Measurements from ENCODE around the gene LSS.

LSS gene

GRCh38 chr21:46159841-46160656 is 68.5 kb downstream of the LSS start:
- no peak for TF ChIP-seq POLR2AphosphoS5 (IDR thresholded peaks at IDR 0.05; ENCODE audit: borderline replicate concordance, low read depth, low read length)
- no peak for TF ChIP-seq FOXP2 (optimal IDR thresholded peaks at IDR 0.05; ENCODE audit: control extremely low read depth, extremely low read length, insufficient read depth)
- TF ChIP-seq EZH2 (IDR thresholded peaks at IDR 0.05) = no peak
- no peaks in the 10 kb centered on the region for H3K36me3 ChIP-seq (ENCODE audit: insufficient read depth, low read length)
- DNase-seq (ENCODE audit: low read depth, low spot score) = no peak
- H3K27ac ChIP-seq = no peak overlapping the region
- no peaks in the 10 kb centered on the region for H3K9me3 ChIP-seq (ENCODE audit: low read depth, low read length)
- H3K9ac ChIP-seq (ENCODE audit: insufficient read length) = no peak overlapping the region
- no peak overlapping the region for H3K4me3 ChIP-seq

GRCh38 chr21:46159390-46159789 is 69.2 kb downstream of the LSS start:
- H3K4me3 ChIP-seq = no peak overlapping the region
- no peaks in the 10 kb centered on the region for H3K36me3 ChIP-seq (ENCODE audit: insufficient read depth, low read length)
- no peaks in the 10 kb centered on the region for H3K9me3 ChIP-seq (ENCODE audit: low read depth, low read length)

GRCh38 chr21:46158666-46159300 is 69.8 kb downstream of the LSS start:
- TF ChIP-seq POLR2AphosphoS5 (IDR thresholded peaks at IDR 0.05; ENCODE audit: borderline replicate concordance, low read depth, low read length) (no peak), EZH2 (IDR thresholded peaks at IDR 0.05) (no peak), FOXP2 (optimal IDR thresholded peaks at IDR 0.05; ENCODE audit: control extremely low read depth, extremely low read length, insufficient read depth) (no peak)
- Histone ChIP-seq H3K4me3 (no peak overlapping the region), H3K36me3 (ENCODE audit: insufficient read depth, low read length) (no peaks in the 10 kb centered on the region), H3K9ac (ENCODE audit: insufficient read length) (no peak overlapping the region), H3K9me3 (ENCODE audit: low read depth, low read length) (no peaks in the 10 kb centered on the region), H3K27ac (no peak overlapping the region)
- DNase-seq (ENCODE audit: low read depth, low spot score) = no peak

More at GRCh38 chr21:46159390-46159789, 69.2 kb downstream of the LSS start:
- TF ChIP-seq POLR2AphosphoS5 (IDR thresholded peaks at IDR 0.05; ENCODE audit: borderline replicate concordance, low read depth, low read length) (no peak), FOXP2 (optimal IDR thresholded peaks at IDR 0.05; ENCODE audit: control extremely low read depth, extremely low read length, insufficient read depth) (no peak)
- H3K9ac ChIP-seq (ENCODE audit: insufficient read length) = no peak overlapping the region
- H3K27ac ChIP-seq = no peak overlapping the region
- DNase-seq (ENCODE audit: low read depth, low spot score) = no peak

GRCh38 chr21:46157987-46158451 is 70.6 kb downstream of the LSS start:
- DNase-seq (ENCODE audit: low read depth, low spot score) = no peak
- Histone ChIP-seq H3K4me3 (no peak overlapping the region), H3K27ac (no peak overlapping the region), H3K36me3 (ENCODE audit: insufficient read depth, low read length) (no peaks in the 10 kb centered on the region), H3K9me3 (ENCODE audit: low read depth, low read length) (no peaks in the 10 kb centered on the region), H3K9ac (ENCODE audit: insufficient read length) (no peak overlapping the region)
- TF ChIP-seq EZH2 (IDR thresholded peaks at IDR 0.05) (no peak), FOXP2 (optimal IDR thresholded peaks at IDR 0.05; ENCODE audit: control extremely low read depth, extremely low read length, insufficient read depth) (no peak), POLR2AphosphoS5 (IDR thresholded peaks at IDR 0.05; ENCODE audit: borderline replicate concordance, low read depth, low read length) (no peak)

- DNase-seq (ENCODE audit: low read depth, low spot score) = no peak
- Histone ChIP-seq H3K9ac (ENCODE audit: insufficient read length) (no peak overlapping the region), H3K4me3 (no peak overlapping the region), H3K9me3 (ENCODE audit: low read depth, low read length) (no peaks in the 10 kb centered on the region), H3K36me3 (ENCODE audit: insufficient read depth, low read length) (no peaks in the 10 kb centered on the region), H3K27ac (no peak overlapping the region)
- TF ChIP-seq FOXP2 (optimal IDR thresholded peaks at IDR 0.05; ENCODE audit: control extremely low read depth, extremely low read length, insufficient read depth) = no peak
- no peak for TF ChIP-seq EZH2 (IDR thresholded peaks at IDR 0.05)
- no peak for TF ChIP-seq POLR2AphosphoS5 (IDR thresholded peaks at IDR 0.05; ENCODE audit: borderline replicate concordance, low read depth, low read length)
Observed at GRCh38 chr21:46157396-46157986, 71.1 kb downstream of the LSS start.

- TF ChIP-seq EZH2 (IDR thresholded peaks at IDR 0.05) (no peak), FOXP2 (optimal IDR thresholded peaks at IDR 0.05; ENCODE audit: control extremely low read depth, extremely low read length, insufficient read depth) (no peak), POLR2AphosphoS5 (IDR thresholded peaks at IDR 0.05; ENCODE audit: borderline replicate concordance, low read depth, low read length) (no peak)
- Histone ChIP-seq H3K9ac (ENCODE audit: insufficient read length) (no peak overlapping the region), H3K27ac (no peak overlapping the region), H3K4me3 (no peak overlapping the region), H3K9me3 (ENCODE audit: low read depth, low read length) (no peaks in the 10 kb centered on the region), H3K36me3 (ENCODE audit: insufficient read depth, low read length) (no peaks in the 10 kb centered on the region)
- no peak for DNase-seq (ENCODE audit: low read depth, low spot score)
Observed at GRCh38 chr21:46156678-46157077, 71.9 kb downstream of the LSS start.

- TF ChIP-seq FOXP2 (optimal IDR thresholded peaks at IDR 0.05; ENCODE audit: control extremely low read depth, extremely low read length, insufficient read depth) (no peak), EZH2 (IDR thresholded peaks at IDR 0.05) (no peak), POLR2AphosphoS5 (IDR thresholded peaks at IDR 0.05; ENCODE audit: borderline replicate concordance, low read depth, low read length) (no peak)
- Histone ChIP-seq H3K27ac (no peak overlapping the region), H3K9ac (ENCODE audit: insufficient read length) (no peak overlapping the region)
Observed at GRCh38 chr21:46156378-46156645, 72.3 kb downstream of the LSS start.

GRCh38 chr21:46155514-46156377 is 72.8 kb downstream of the LSS start, which contains the start of gene FTCD:
Gene FTCD, minus strand, starts transcription at chr21:46155579. Its CDS starts 56 bp downstream, at chr21:46155523.
- no peak within 1 kb of the TSS for H3K4me3 ChIP-seq
- H3K27ac ChIP-seq = no peak within 1 kb of the TSS
- no peak within 1 kb of the TSS for H3K9ac ChIP-seq (ENCODE audit: insufficient read length)
- no peaks in the 10 kb centered on the region for H3K9me3 ChIP-seq (ENCODE audit: low read depth, low read length)
- TF ChIP-seq EZH2 (IDR thresholded peaks at IDR 0.05) (no peak), FOXP2 (optimal IDR thresholded peaks at IDR 0.05; ENCODE audit: control extremely low read depth, extremely low read length, insufficient read depth) (no peak), POLR2AphosphoS5 (IDR thresholded peaks at IDR 0.05; ENCODE audit: borderline replicate concordance, low read depth, low read length) (no peak)
- no peak for DNase-seq (ENCODE audit: low read depth, low spot score)
- no peaks in the 10 kb centered on the region for H3K36me3 ChIP-seq (ENCODE audit: insufficient read depth, low read length)

More at GRCh38 chr21:46156378-46156645, 72.3 kb downstream of the LSS start:
- Histone ChIP-seq H3K36me3 (ENCODE audit: insufficient read depth, low read length) (no peaks in the 10 kb centered on the region), H3K4me3 (no peak overlapping the region), H3K9me3 (ENCODE audit: low read depth, low read length) (no peaks in the 10 kb centered on the region)
- DNase-seq (ENCODE audit: low read depth, low spot score) = no peak
